ENCODE measurements around the gene LRRC63. TPM values are rescaled to one million over a fixed set of nuclear protein-coding genes. Genes with fewer than 3 reads are reported as not detected.
"Not testable (repeated sequence)": the region's sequence is repeated elsewhere in the genome, so short reads cannot be mapped to it uniquely, and the experiment has no call there.

Gene LRRC63
- total RNA-seq, 1 experiment from 2014 or later, result 0.38 TPM

- CTCF ChIA-PET, result interaction anchor here (1.0 to 1.3 kb wide), 2 partner anchors 15 to 85 kb away, joined by 3 read pairs; no protein-coding TSS in a partner anchor
- no peak overlapping the region for H3K27ac Mint-ChIP-seq (ENCODE audit: unreplicated experiment)
- intact Hi-C loops (cut with micrococcal nuclease; ENCODE audit: unreplicated experiment), result no loop called here
- no peaks in the 10 kb centered on the region for H3K4me1 Mint-ChIP-seq (ENCODE audit: low read depth, unreplicated experiment)
- no peak for TF ChIP-seq CTCF (IDR thresholded peaks at IDR 0.05; ENCODE audit: unreplicated experiment)
- H3K9me3 Mint-ChIP-seq (ENCODE audit: low read depth, unreplicated experiment), result no peaks in the 10 kb centered on the region
- H3K27me3 Mint-ChIP-seq (ENCODE audit: unreplicated experiment), result no peaks in the 10 kb centered on the region
- no TSS peak for BruUV-seq (replicated peaks)
- H3K4me3 Mint-ChIP-seq (ENCODE audit: low read depth, unreplicated experiment), result no peak overlapping the region
- H3K36me3 Mint-ChIP-seq (ENCODE audit: insufficient read depth, unreplicated experiment), result no peaks in the 10 kb centered on the region
- no peak for DNase-seq
Observed at GRCh38 chr13:46274094-46274698, 62.5 kb downstream of the LRRC63 start.

- no peaks in the 10 kb centered on the region for H3K4me1 Mint-ChIP-seq (ENCODE audit: low read depth, unreplicated experiment)
- no TSS peak for BruUV-seq (replicated peaks)
- no peak for DNase-seq
- H3K9me3 Mint-ChIP-seq (ENCODE audit: low read depth, unreplicated experiment), result no peaks in the 10 kb centered on the region
- intact Hi-C loops (cut with micrococcal nuclease; ENCODE audit: unreplicated experiment), result no loop called here
- no peaks in the 10 kb centered on the region for H3K36me3 Mint-ChIP-seq (ENCODE audit: insufficient read depth, unreplicated experiment)
- no peak for TF ChIP-seq CTCF (IDR thresholded peaks at IDR 0.05; ENCODE audit: unreplicated experiment)
- H3K27me3 Mint-ChIP-seq (ENCODE audit: unreplicated experiment), result no peaks in the 10 kb centered on the region
- CTCF ChIA-PET, result no interaction called here
- no peak overlapping the region for H3K27ac Mint-ChIP-seq (ENCODE audit: unreplicated experiment)
- no peak overlapping the region for H3K4me3 Mint-ChIP-seq (ENCODE audit: low read depth, unreplicated experiment)
Observed at GRCh38 chr13:46278474-46278873, 66.7 kb downstream of the LRRC63 start.

GRCh38 chr13:46281779-46282178, 70.1 kb downstream of the LRRC63 start:
- Mint-ChIP-seq H3K36me3 (ENCODE audit: insufficient read depth, unreplicated experiment) (no peaks in the 10 kb centered on the region), H3K27ac (ENCODE audit: unreplicated experiment) (no peak overlapping the region), H3K27me3 (ENCODE audit: unreplicated experiment) (no peaks in the 10 kb centered on the region), H3K9me3 (ENCODE audit: low read depth, unreplicated experiment) (no peaks in the 10 kb centered on the region), H3K4me3 (ENCODE audit: low read depth, unreplicated experiment) (no peak overlapping the region), H3K4me1 (ENCODE audit: low read depth, unreplicated experiment) (no peaks in the 10 kb centered on the region)
- TF ChIP-seq CTCF (IDR thresholded peaks at IDR 0.05; ENCODE audit: unreplicated experiment), result no peak
- CTCF ChIA-PET, result no interaction called here
- BruUV-seq (replicated peaks), result no TSS peak
- intact Hi-C loops (cut with micrococcal nuclease; ENCODE audit: unreplicated experiment), result no loop called here
- no peak for DNase-seq

- H3K27me3 Mint-ChIP-seq (ENCODE audit: unreplicated experiment); BruUV-seq (replicated peaks); DNase-seq; intact Hi-C loops (cut with micrococcal nuclease; ENCODE audit: unreplicated experiment); H3K4me1 Mint-ChIP-seq (ENCODE audit: low read depth, unreplicated experiment); H3K9me3 Mint-ChIP-seq (ENCODE audit: low read depth, unreplicated experiment); H3K4me3 Mint-ChIP-seq (ENCODE audit: low read depth, unreplicated experiment); CTCF ChIA-PET; H3K36me3 Mint-ChIP-seq (ENCODE audit: insufficient read depth, unreplicated experiment); H3K27ac Mint-ChIP-seq (ENCODE audit: unreplicated experiment): not testable (repeated sequence)
Observed at GRCh38 chr13:46283912-46284824, 72.4 kb downstream of the LRRC63 start.

Measured in Calu3 (cell line).